Measurements from ENCODE around the gene ATG13.

- TF ChIP-seq EP300 (IDR thresholded peaks at IDR 0.05) (no peak), POLR2A (IDR thresholded peaks at IDR 0.05) (no peak), CTCF (IDR thresholded peaks at IDR 0.05) (no peak)
Measured at GRCh38 chr11:46609386-46609785, 8.0 kb upstream of the ATG13 start.
